H1 (cell line): ENCODE results near the gene PPM1D. TPM values are rescaled to one million over a fixed set of nuclear protein-coding genes. Genes with fewer than 3 reads are reported as not detected.

Experiments
- CTCF ChIA-PET: fragments of 300-600 bp; sonication (Branson Sonifier 250); formaldehyde crosslinking; loops from one replicate; lab custom pipeline; 2021; ENCODE audit not compliant: partially characterized antibody; lab: Charles Lee
- POLR2A ChIA-PET: fragments of 300-600 bp; sonication (Branson Sonifier 250); formaldehyde crosslinking; loops from one replicate; lab custom pipeline; 2021; ENCODE audit warnings: inconsistent platforms; ENCODE audit not compliant: partially characterized antibody; lab: Charles Lee
- DNase-seq, 2 experiments: peaks; one replicate each; pipeline versions ENCODE4 v3.0.0 to v3.0.0-alpha.2; 2010 to 2022; ENCODE audit warnings: low spot score in 2 of 2, low read depth in 1 of 2, mixed read lengths in 1 of 2
- FAIRE-seq: peaks from 2 replicates; lab custom pipeline; 2011; peaks lifted over from hg19 to GRCh38; lab: Jason Lieb, UNC
- H2AFZ ChIP-seq: 2 replicates; pipeline ENCODE4 v1.8.1; 2012; ENCODE audit warnings: low read length, inconsistent platforms
- H2AK5ac ChIP-seq: 2 replicates; pipeline ENCODE4 v1.6.1; 2013; ENCODE audit warnings: low read depth, low read length
- H2BK120ac ChIP-seq: replicated peaks from 2 replicates; pipeline ENCODE3; 2013; ENCODE audit warnings: low read depth, low read length, inconsistent platforms
- H2BK12ac ChIP-seq: 2 replicates; pipeline ENCODE4 v1.6.1; 2013; ENCODE audit warnings: low read depth, low read length
- H2BK15ac ChIP-seq: 2 replicates; pipeline ENCODE4 v1.6.1; 2013; ENCODE audit warnings: low read length
- H2BK20ac ChIP-seq: 2 replicates; pipeline ENCODE4 v1.6.1; 2013; ENCODE audit warnings: low read length
- H2BK5ac ChIP-seq: 2 replicates; pipeline ENCODE4 v1.6.1; 2013; ENCODE audit warnings: low read depth, low read length
- H3K14ac ChIP-seq: 2 replicates; pipeline ENCODE4 v1.6.1; 2013; ENCODE audit warnings: inconsistent platforms; ENCODE audit not compliant: insufficient read length
- H3K18ac ChIP-seq: 2 replicates; pipeline ENCODE4 v1.6.1; 2013; ENCODE audit warnings: low read length; ENCODE audit errors: extremely low read depth
- H3K23ac ChIP-seq: 2 replicates; pipeline ENCODE4 v1.6.1; 2013; ENCODE audit warnings: inconsistent platforms; ENCODE audit not compliant: insufficient read length
- H3K23me2 ChIP-seq: 2 replicates; pipeline ENCODE4 v1.6.1; 2013; ENCODE audit warnings: low read depth, low read length
- H3K27ac ChIP-seq: 2 replicates; pipeline ENCODE4 v1.6.1; 2011; ENCODE audit warnings: low read depth, low read length, inconsistent platforms
- H3K27me3 ChIP-seq, 4 experiments: replicated peaks in 1 of 4; 1 replicate in 1 of 4; 2 replicates in 3 of 4; pipeline versions ENCODE4 v1.6.1 to v1.8.1; 2011 to 2013; ENCODE audit warnings: low read length in 3 of 4, mild to moderate bottlenecking in 3 of 4, inconsistent platforms in 2 of 4, mixed read lengths in 2 of 4, moderate library complexity in 1 of 4; ENCODE audit not compliant: control insufficient read depth in 3 of 4, insufficient read depth in 3 of 4; ENCODE audit errors: extremely low read depth in 1 of 4
- H3K36me3 ChIP-seq, 4 experiments: 2 replicates each; pipeline versions ENCODE4 v1.6.1 to v1.8.1; 2011 to 2013; ENCODE audit warnings: mild to moderate bottlenecking in 4 of 4, low read length in 3 of 4, moderate library complexity in 2 of 4, control low read depth in 1 of 4, inconsistent platforms in 1 of 4; ENCODE audit not compliant: insufficient read depth in 4 of 4, control insufficient read depth in 2 of 4
- H3K4ac ChIP-seq: replicated peaks from 2 replicates; pipeline ENCODE3; 2013; ENCODE audit warnings: low read length, low read depth, mixed read lengths, inconsistent platforms; ENCODE audit not compliant: insufficient read length
- H3K4me1 ChIP-seq, 4 experiments: replicated peaks in 1 of 4; 1 replicate in 1 of 4; 2 replicates in 3 of 4; pipeline versions ENCODE4 v1.6.1 to v1.8.1; 2011 to 2013; ENCODE audit warnings: low read length in 3 of 4, inconsistent platforms in 2 of 4, mixed read lengths in 1 of 4; ENCODE audit not compliant: insufficient read depth in 4 of 4, control insufficient read depth in 3 of 4
- H3K4me2 ChIP-seq, 2 experiments: 2 replicates each; pipeline versions ENCODE4 v1.6.1 to v1.8.1; 2011 to 2013; ENCODE audit warnings: low read depth in 2 of 2, low read length in 2 of 2, control low read depth in 1 of 2, inconsistent platforms in 1 of 2, mild to moderate bottlenecking in 1 of 2; ENCODE audit not compliant: insufficient read depth in 1 of 2
- H3K4me3 ChIP-seq, 4 experiments: fragments of 200-600, 300-600 bp in 1 of 4; sonication (generic), shearing (Covaris generic), sonication (Bioruptor Twin) in 1 of 4; 2 replicates each; pipeline versions ENCODE4 v1.5.1 to v1.8.1; 2011 to 2016; ENCODE audit warnings: low read length in 4 of 4, low read depth in 3 of 4, control low read depth in 2 of 4, inconsistent platforms in 2 of 4, mild to moderate bottlenecking in 2 of 4, mixed read lengths in 1 of 4, moderate library complexity in 1 of 4; ENCODE audit not compliant: insufficient read depth in 2 of 4; ENCODE audit errors: extremely low read depth in 1 of 4
- H3K56ac ChIP-seq: replicated peaks from 2 replicates; pipeline ENCODE3; 2013; ENCODE audit warnings: low read depth, mild to moderate bottlenecking, mixed read lengths, low read length, inconsistent platforms; ENCODE audit not compliant: insufficient read length
- H3K79me1 ChIP-seq: 2 replicates; pipeline ENCODE4 v1.6.1; 2013; ENCODE audit warnings: low read depth, low read length, control low read depth
- H3K79me2 ChIP-seq, 2 experiments: 2 replicates each; pipeline versions ENCODE4 v1.6.1 to v1.8.1; 2012 to 2013; ENCODE audit warnings: low read length in 2 of 2, mild to moderate bottlenecking in 2 of 2, inconsistent platforms in 1 of 2; ENCODE audit not compliant: insufficient read depth in 2 of 2, control insufficient read depth in 1 of 2
- H3K9ac ChIP-seq, 4 experiments: replicated peaks in 1 of 4; 1 replicate in 1 of 4; 2 replicates in 3 of 4; pipeline versions ENCODE4 v1.6.1 to v1.8.1; 2011 to 2013; ENCODE audit warnings: low read depth in 3 of 4, low read length in 3 of 4, control low read depth in 2 of 4, mild to moderate bottlenecking in 2 of 4, moderate library complexity in 2 of 4, inconsistent platforms in 1 of 4; ENCODE audit errors: extremely low read depth in 1 of 4
- H3K9me3 ChIP-seq, 2 experiments: 2 replicates each; pipeline versions ENCODE4 v1.6.1 to v1.8.1; 2012 to 2013; ENCODE audit warnings: mild to moderate bottlenecking in 2 of 2, moderate library complexity in 2 of 2, control low read depth in 1 of 2, inconsistent platforms in 1 of 2, low read depth in 1 of 2, low read length in 1 of 2, mixed read lengths in 1 of 2; ENCODE audit not compliant: insufficient read depth in 2 of 2
- H4K20me1 ChIP-seq, 2 experiments: replicated peaks in 1 of 2; 2 replicates each; pipeline versions ENCODE3 to v1.8.1; 2011 to 2013; ENCODE audit warnings: inconsistent platforms in 2 of 2, low read length in 2 of 2, mild to moderate bottlenecking in 1 of 2; ENCODE audit not compliant: insufficient read depth in 2 of 2, control insufficient read depth in 1 of 2
- H4K5ac ChIP-seq: 2 replicates; pipeline ENCODE4 v1.6.1; 2013; ENCODE audit warnings: low read length, low read depth, mixed read lengths, inconsistent platforms; ENCODE audit not compliant: insufficient read length
- H4K8ac ChIP-seq: 2 replicates; pipeline ENCODE4 v1.8.0; 2013; ENCODE audit warnings: mild to moderate bottlenecking, moderate library complexity, low read length, inconsistent platforms; ENCODE audit not compliant: insufficient read depth; ENCODE audit errors: extremely low read depth
- H4K91ac ChIP-seq: replicated peaks from 2 replicates; pipeline ENCODE3; 2013; ENCODE audit warnings: low read length, mixed read lengths, inconsistent platforms; ENCODE audit not compliant: insufficient read length
- ASH2L ChIP-seq: fragments of 200-600, 300-600 bp; sonication (generic); IDR thresholded peaks from one replicate; pipeline ENCODE4 v1.7.1; 2017; ENCODE audit warnings: low read length
- CBX8 ChIP-seq: fragments of 300-800, 300-1000 bp; sonication (generic); IDR thresholded peaks from 2 replicates; pipeline ENCODE4 v1.7.1; 2016; ENCODE audit warnings: low read depth, low read length, borderline replicate concordance
- FOSL1 ChIP-seq: IDR thresholded peaks from 2 replicates; pipeline ENCODE4 v1.6.1; 2011; ENCODE audit warnings: mild to moderate bottlenecking, low read depth, low read length, moderate library complexity; ENCODE audit not compliant: insufficient read depth
- KDM1A ChIP-seq: fragments of 200-600, 300-600 bp; sonication (generic); IDR thresholded peaks from 2 replicates; pipeline ENCODE4 v1.7.1; 2016; ENCODE audit warnings: mild to moderate bottlenecking, low read length, borderline replicate concordance
- KDM4A ChIP-seq: IDR thresholded peaks from one replicate; pipeline ENCODE4 v1.7.1; 2012; ENCODE audit warnings: low read depth, mild to moderate bottlenecking, moderate library complexity, low read length, inconsistent platforms; ENCODE audit not compliant: severe bottlenecking
- MAFK ChIP-seq: IDR thresholded peaks from 2 replicates; pipeline ENCODE4 v1.6.1; 2012; ENCODE audit warnings: low read depth, mild to moderate bottlenecking, improper control_type of control experiment, low read length
- NRF1 ChIP-seq: IDR thresholded peaks from 2 replicates; pipeline ENCODE4 v1.6.1; 2011; ENCODE audit warnings: mild to moderate bottlenecking, low read depth, low read length, improper control_type of control experiment
- SAP30 ChIP-seq: fragments of 300-600 bp; sonication (generic); IDR thresholded peaks from 2 replicates; pipeline ENCODE4 v1.7.1; 2012; ENCODE audit warnings: low read length, moderate library complexity, mild to moderate bottlenecking, inconsistent platforms; ENCODE audit not compliant: insufficient read depth, insufficient replicate concordance
- TAF1 ChIP-seq: IDR thresholded peaks from 2 replicates; pipeline ENCODE4 v1.6.1; 2011; ENCODE audit warnings: mild to moderate bottlenecking, low read depth, low read length
- ZNF274 ChIP-seq: IDR thresholded peaks from 2 replicates; pipeline ENCODE4 v1.7.0; 2012; ENCODE audit warnings: low read length, borderline replicate concordance; ENCODE audit errors: extremely low read depth
- WGBS, 2 experiments: shearing (Covaris generic) in 1 of 2; methylation state at CpG; one replicate each; pipeline versions ENCODE4 v1.1.6 to v1.1.7; 2013 to 2015; ENCODE audit warnings: low lambda C conversion rate in 2 of 2, mixed read lengths in 2 of 2, inconsistent platforms in 1 of 2, low coverage in 1 of 2, missing lambda C conversion rate in 1 of 2; ENCODE audit not compliant: insufficient replicate concordance in 2 of 2, insufficient coverage in 1 of 2, insufficient read length in 1 of 2; ENCODE audit errors: extremely low coverage in 1 of 2, missing lambda C conversion rate in 1 of 2; 5-methylcytosine and 5-hydroxymethylcytosine counted together
- polyA plus RNA-seq, 7 experiments: library from polyadenylated mRNA; depleted of rRNA in 3 of 7; stranded (reverse) in 5 of 7; unstranded in 2 of 7; fragments of >200 nt in 5 of 7; fragments of 200-250 nt in 2 of 7; gene quantifications; 1 replicate in 5 of 7; 2 replicates in 1 of 7; 4 replicates in 1 of 7; pipeline versions ENCODE4 v1.2.1 to v1.2.3, GENCODE V29; 2011 to 2013; ENCODE audit warnings: missing spikeins in 2 of 7, mixed read lengths in 2 of 7
- total RNA-seq: library from RNA; stranded (reverse); fragmentation: NEBNext Ultra II Directional; extraction: Animal tissue kit (Norgen Biotek cat#: 25700); gene quantifications from 2 replicates; pipeline ENCODE4 v1.2.1, GENCODE V29; 2021
- TF ChIP-seq, protein P1 (sequence below), 3 experiments: IDR thresholded peaks; 1 replicate in 2 of 3; 2 replicates in 1 of 3; pipeline versions ENCODE4 v1.5.1 to v1.6.1; 2011; ENCODE audit warnings: low read length in 3 of 3, mild to moderate bottlenecking in 3 of 3, inconsistent platforms in 2 of 3, low read depth in 1 of 3, moderate library complexity in 1 of 3; ENCODE audit not compliant: insufficient read depth in 1 of 3; ENCODE audit errors: control extremely low read depth in 1 of 3

Gene PPM1D
- total and polyA plus RNA-seq, 2 of the 8 experiments (the other 6 are each of a cell fraction or from before 2014, with no cell fraction given): 5.0 to 16.7 TPM

- H3K36me3 ChIP-seq: peaks cover 0 to 10% (median 6%) of the 10 kb centered on the region in 4 experiments; a peak in 6 of 8 replicates
- CTCF ChIA-PET: interaction anchor here (1.1 to 3.2 kb wide), 5 partner anchors 9 to 31 kb away, joined by 3 to 29 read pairs (median 4); partner anchors contain the start of gene PPM1D
- no peak overlapping the region for H2AK5ac ChIP-seq
- no peak overlapping the region for H4K8ac ChIP-seq
- DNase-seq: no peak
- no peak for FAIRE-seq
- no peaks in the 10 kb centered on the region for H3K4me1 ChIP-seq
- 91% methylated on average over 6 of the region's 6 CpGs; no CpG with 5 or more reads in 1 of the 2 experiments for WGBS, 2 experiments
- H4K91ac ChIP-seq: no peak overlapping the region
- no peak overlapping the region for H3K4me2 ChIP-seq
- no peaks in the 10 kb centered on the region for H3K9me3 ChIP-seq
- H4K20me1 ChIP-seq: peaks cover 0 to 2% of the 10 kb centered on the region in 2 experiments
- H3K79me2 ChIP-seq: 0 out of 4 replicates have a peak, but pooled peaks cover 0 to 3% of the 10 kb centered on the region in 2 experiments
- POLR2A ChIA-PET: interaction anchor here (2.0 kb wide), 1 partner anchor 30 kb away, joined by 4 read pairs; no protein-coding TSS in a partner anchor
- H3K14ac ChIP-seq: no peak overlapping the region
- H3K18ac ChIP-seq: no peak overlapping the region
- no peak overlapping the region for H2AFZ ChIP-seq
- peaks cover 3% of the 10 kb centered on the region; the same call in 1 of the 2 replicates for H3K79me1 ChIP-seq
- H2BK5ac ChIP-seq: no peak overlapping the region
- no peak overlapping the region for H4K5ac ChIP-seq
- no peak overlapping the region for H2BK20ac ChIP-seq
- H3K27ac ChIP-seq: no peak overlapping the region
- H3K23me2 ChIP-seq: no peaks in the 10 kb centered on the region
- no peak overlapping the region for H3K9ac ChIP-seq
- H3K56ac ChIP-seq: no peak overlapping the region
- no peak overlapping the region for H2BK15ac ChIP-seq
- H3K4me3 ChIP-seq: no peak overlapping the region
- H2BK120ac ChIP-seq: no peak overlapping the region
- H3K27me3 ChIP-seq: no peaks in the 10 kb centered on the region
- no peak overlapping the region for H3K4ac ChIP-seq
- no peak overlapping the region for H2BK12ac ChIP-seq
- no peak overlapping the region for H3K23ac ChIP-seq
- no peak for TF ChIP-seq TAF1
- TF ChIP-seq ASH2L: no peak
- TF ChIP-seq NRF1: no peak
- no peak for TF ChIP-seq FOSL1
- TF ChIP-seq KDM1A: no peak
- TF ChIP-seq, protein P1, sequence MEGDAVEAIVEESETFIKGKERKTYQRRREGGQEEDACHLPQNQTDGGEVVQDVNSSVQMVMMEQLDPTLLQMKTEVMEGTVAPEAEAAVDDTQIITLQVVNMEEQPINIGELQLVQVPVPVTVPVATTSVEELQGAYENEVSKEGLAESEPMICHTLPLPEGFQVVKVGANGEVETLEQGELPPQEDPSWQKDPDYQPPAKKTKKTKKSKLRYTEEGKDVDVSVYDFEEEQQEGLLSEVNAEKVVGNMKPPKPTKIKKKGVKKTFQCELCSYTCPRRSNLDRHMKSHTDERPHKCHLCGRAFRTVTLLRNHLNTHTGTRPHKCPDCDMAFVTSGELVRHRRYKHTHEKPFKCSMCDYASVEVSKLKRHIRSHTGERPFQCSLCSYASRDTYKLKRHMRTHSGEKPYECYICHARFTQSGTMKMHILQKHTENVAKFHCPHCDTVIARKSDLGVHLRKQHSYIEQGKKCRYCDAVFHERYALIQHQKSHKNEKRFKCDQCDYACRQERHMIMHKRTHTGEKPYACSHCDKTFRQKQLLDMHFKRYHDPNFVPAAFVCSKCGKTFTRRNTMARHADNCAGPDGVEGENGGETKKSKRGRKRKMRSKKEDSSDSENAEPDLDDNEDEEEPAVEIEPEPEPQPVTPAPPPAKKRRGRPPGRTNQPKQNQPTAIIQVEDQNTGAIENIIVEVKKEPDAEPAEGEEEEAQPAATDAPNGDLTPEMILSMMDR (IDR thresholded peaks at IDR 0.05; ENCODE audit: control extremely low read depth in 1 of 3, insufficient read depth in 1 of 3, low read depth in 1 of 3, low read length in 3 of 3): no peak
- no peak for TF ChIP-seq ZNF274
- TF ChIP-seq CBX8: no peak
- no peak for TF ChIP-seq KDM4A
- TF ChIP-seq SAP30: no peak
- TF ChIP-seq MAFK: no peak
These were observed 31.1 kb downstream of the PPM1D start for GRCh38 chr17:60631119-60631518.
